ENCODE results near the gene OR52B6. TPM values are rescaled to one million over a fixed set of nuclear protein-coding genes. Genes with fewer than 3 reads are reported as not detected.

The OR52B6 gene
- total RNA-seq, 1 donor from 2014 or later = not detected

DNA sequence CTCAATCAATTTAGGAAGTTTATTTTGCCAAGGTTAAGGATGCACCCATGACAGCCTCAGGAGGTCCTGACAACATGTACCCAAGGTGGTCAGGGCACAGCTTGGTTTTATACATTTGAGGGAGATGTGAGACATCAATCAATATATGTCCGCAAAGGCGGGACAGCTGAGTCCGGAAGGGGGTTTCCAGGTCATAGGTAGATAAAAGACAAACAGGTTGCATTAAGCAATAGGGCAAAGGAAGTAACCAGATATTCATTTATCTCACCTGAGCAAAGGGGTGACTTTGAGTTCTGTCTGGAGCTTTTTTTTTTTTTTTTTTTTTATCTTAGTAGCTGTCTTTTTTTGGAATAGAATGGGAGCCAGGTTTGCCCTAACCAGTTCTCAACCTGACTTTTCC, 42.1 kb downstream of the OR52B6 start:
- Histone ChIP-seq H3K36me3 (no peaks in the 10 kb centered on the region), H3F3A (ENCODE audit: low read depth) (no peaks in the 10 kb centered on the region), H3K27me3 (no peaks in the 10 kb centered on the region), H3K4me2 (no peak overlapping the region), H3K4me3 (no peak overlapping the region), H3K79me2 (ENCODE audit: low read depth) (no peaks in the 10 kb centered on the region), H4K20me1 (ENCODE audit: low read depth) (no peaks in the 10 kb centered on the region), H3K9ac (no peak overlapping the region), H3K4me1 (peaks cover 11% of the 10 kb centered on the region), H2AFZ (replicated peaks) (no peak overlapping the region), H3K27ac (no peak overlapping the region), H3K9me3 (ENCODE audit: low read depth) (no peaks in the 10 kb centered on the region)
- DNase-seq (ENCODE audit: low spot score) = no peak
- Mint-ChIP-seq H3K27ac (no peak overlapping the region), H3K4me3 (no peak overlapping the region), H3K27me3 (ENCODE audit: insufficient read depth, low read depth) (no peaks in the 10 kb centered on the region), H3K9me3 (no peaks in the 10 kb centered on the region), H3K36me3 (no peaks in the 10 kb centered on the region), H3K4me1 (no peaks in the 10 kb centered on the region)
- TF ChIP-seq CTCF (IDR thresholded peaks at IDR 0.05) = no peak
- TF ChIP-seq EZH2 (IDR thresholded peaks at IDR 0.05) = no peak
- TF ChIP-seq EZH2phosphoT487 (IDR thresholded peaks at IDR 0.05) = no peak

- Histone ChIP-seq H4K20me1 (ENCODE audit: low read depth) (no peaks in the 10 kb centered on the region), H3K27ac (no peak within 1 kb of the TSS), H3K79me2 (ENCODE audit: low read depth) (no peaks in the 10 kb centered on the region), H2AFZ (replicated peaks) (peak within 1 kb of the TSS; percentile 99), H3F3A (ENCODE audit: low read depth) (no peaks in the 10 kb centered on the region), H3K36me3 (no peaks in the 10 kb centered on the region), H3K4me1 (peaks cover 11% of the 10 kb centered on the region), H3K4me2 (peak within 1 kb of the TSS; percentile 74), H3K4me3 (peak within 1 kb of the TSS; percentile 40), H3K27me3 (no peaks in the 10 kb centered on the region), H3K9ac (no peak within 1 kb of the TSS), H3K9me3 (ENCODE audit: low read depth) (no peaks in the 10 kb centered on the region)
- peak; percentile 34 for DNase-seq (ENCODE audit: low spot score)
- H3K9me3 Mint-ChIP-seq = no peaks in the 10 kb centered on the region
- TF ChIP-seq CTCF (IDR thresholded peaks at IDR 0.05) (no peak), EZH2 (IDR thresholded peaks at IDR 0.05) (no peak), EZH2phosphoT487 (IDR thresholded peaks at IDR 0.05) (no peak)
- no peaks in the 10 kb centered on the region for H3K36me3 Mint-ChIP-seq
- H3K4me3 Mint-ChIP-seq = peak within 1 kb of the TSS; percentile 44
- H3K27ac Mint-ChIP-seq = no peak within 1 kb of the TSS
- H3K4me1 Mint-ChIP-seq = no peaks in the 10 kb centered on the region
- no peaks in the 10 kb centered on the region for H3K27me3 Mint-ChIP-seq (ENCODE audit: insufficient read depth, low read depth)
Observed at GRCh38 chr11:5624489-5625279, 44.0 kb downstream of the OR52B6 start, which contains the start of gene TRIM34. Gene TRIM34, plus strand, starts transcription at chr11:5625001. Its CDS starts 7,331 bp downstream, at chr11:5632332.

DNA sequence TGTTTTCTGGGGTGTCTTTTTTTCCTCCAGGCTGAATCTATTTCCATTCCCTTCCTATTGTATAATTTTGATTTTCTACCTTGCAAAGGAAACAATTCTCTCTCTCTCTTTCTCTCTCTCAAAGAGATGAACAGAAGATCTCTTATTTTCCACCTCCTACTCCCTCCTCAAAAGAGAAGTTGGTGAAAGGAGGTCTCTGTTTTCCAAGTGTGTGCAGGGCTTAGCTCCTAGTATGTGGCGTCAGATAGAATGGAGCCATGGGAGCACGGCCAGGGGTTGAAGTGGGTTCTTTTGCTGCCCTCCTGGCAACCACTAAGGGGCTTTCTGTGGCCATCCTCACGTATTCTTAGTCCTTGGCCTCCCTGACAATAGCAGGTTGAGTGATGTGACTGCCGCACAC, 44.6 kb downstream of the OR52B6 start:
- Histone ChIP-seq H3K9ac (no peak overlapping the region), H3K4me2 (peak overlapping the region; percentile 74), H3K4me1 (peaks cover 11% of the 10 kb centered on the region), H3K27ac (no peak overlapping the region), H3K27me3 (no peaks in the 10 kb centered on the region), H2AFZ (replicated peaks) (peak overlapping the region; percentile 99), H3K79me2 (ENCODE audit: low read depth) (no peaks in the 10 kb centered on the region), H3K4me3 (peak overlapping the region; percentile 40), H4K20me1 (ENCODE audit: low read depth) (no peaks in the 10 kb centered on the region), H3K36me3 (no peaks in the 10 kb centered on the region), H3K9me3 (ENCODE audit: low read depth) (no peaks in the 10 kb centered on the region), H3F3A (ENCODE audit: low read depth) (no peaks in the 10 kb centered on the region)
- Mint-ChIP-seq H3K4me1 (no peaks in the 10 kb centered on the region), H3K36me3 (no peaks in the 10 kb centered on the region), H3K4me3 (no peak overlapping the region), H3K27ac (no peak overlapping the region), H3K27me3 (ENCODE audit: insufficient read depth, low read depth) (no peaks in the 10 kb centered on the region), H3K9me3 (no peaks in the 10 kb centered on the region)
- no peak for DNase-seq (ENCODE audit: low spot score)
- TF ChIP-seq CTCF (IDR thresholded peaks at IDR 0.05) = no peak
- TF ChIP-seq EZH2phosphoT487 (IDR thresholded peaks at IDR 0.05) = no peak
- no peak for TF ChIP-seq EZH2 (IDR thresholded peaks at IDR 0.05)

Measured in neural progenitor cell (in vitro differentiated cells).